SK-N-SH (cell line): ENCODE data around the gene MICAL2.

Experiments
- CTCF ChIP-seq: fragments of 200-600 bp; sonication (generic); IDR thresholded peaks from 2 replicates; pipeline ENCODE4 v1.6.1; 2017; ENCODE audit warnings: antibody characterized with exemption, mild to moderate bottlenecking, moderate library complexity
- GATA2 ChIP-seq: sonication (generic); formaldehyde crosslinking; IDR thresholded peaks from 2 replicates; pipeline ENCODE4 v1.5.0; 2020; ENCODE audit warnings: mild to moderate bottlenecking, missing genetic modification reagents
- MAX ChIP-seq: IDR thresholded peaks from 2 replicates; pipeline ENCODE4 v1.4.0; 2012; ENCODE audit warnings: low read depth
- POLR2AphosphoS5 ChIP-seq: IDR thresholded peaks from 2 replicates; pipeline ENCODE4 v1.6.1; 2012; ENCODE audit warnings: low read depth, low read length
- TEAD4 ChIP-seq: IDR thresholded peaks from 2 replicates; pipeline ENCODE4 v1.4.0; 2012; ENCODE audit warnings: mild to moderate bottlenecking, borderline replicate concordance; ENCODE audit not compliant: insufficient read depth
- USF2 ChIP-seq: fragments of 150-350 bp; IDR thresholded peaks from 2 replicates; pipeline ENCODE4 v1.6.1; 2017; ENCODE audit warnings: antibody characterized with exemption, low read length, low read depth, borderline replicate concordance
- ZBTB33 ChIP-seq: IDR thresholded peaks from 2 replicates; pipeline ENCODE4 v1.4.0; 2012; ENCODE audit warnings: low read depth, borderline replicate concordance

- TF ChIP-seq CTCF, result no peak
- TF ChIP-seq USF2, result no peak
- TF ChIP-seq MAX, result no peak
- TF ChIP-seq GATA2 (CRISPR knock-in tag), result no peak
- no peak for TF ChIP-seq ZBTB33
- TF ChIP-seq POLR2AphosphoS5, result no peak
- no peak for TF ChIP-seq TEAD4
Observed at GRCh38 chr11:12272821-12273617, 162.6 kb downstream of the MICAL2 start.
